Activated effector memory CD4-positive, alpha-beta T cell treated with anti-CD3 and anti-CD28 coated beads, Interleukin-2, amount 50 U/mL, for 16 hours (primary cell): ENCODE measurements around the gene SORCS2.

Source experiments
- DNase-seq: peaks from one replicate; pipeline ENCODE4 v3.0.0-alpha.2; 2020

Gene SORCS2

GRCh38 chr4:7631288-7632014 is 439.1 kb downstream of the SORCS2 start:
- no peak for DNase-seq

DNA sequence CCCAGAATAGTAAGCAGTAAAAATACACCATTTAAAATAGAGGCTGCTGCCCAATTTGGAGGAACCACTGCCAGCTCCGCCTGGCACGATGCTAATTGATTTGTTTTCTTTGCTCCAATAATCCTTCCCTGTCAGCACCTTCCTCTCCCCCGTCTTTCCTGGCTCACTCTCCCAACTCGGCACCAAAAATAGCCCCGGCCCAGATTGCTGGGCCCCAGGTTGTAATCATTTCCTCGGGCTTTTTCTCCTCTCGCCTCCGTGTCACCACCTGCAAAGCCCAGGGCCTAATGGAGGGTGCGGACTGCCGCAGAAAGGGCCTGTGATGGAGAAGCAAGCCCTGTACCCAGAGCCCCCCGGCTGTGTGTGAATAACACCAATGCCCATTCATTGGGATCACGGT is 440.0 kb downstream of the SORCS2 start:
- DNase-seq, result no peak

- no peak for DNase-seq
Measured at GRCh38 chr4:7632971-7633370, 440.6 kb downstream of the SORCS2 start.

DNA sequence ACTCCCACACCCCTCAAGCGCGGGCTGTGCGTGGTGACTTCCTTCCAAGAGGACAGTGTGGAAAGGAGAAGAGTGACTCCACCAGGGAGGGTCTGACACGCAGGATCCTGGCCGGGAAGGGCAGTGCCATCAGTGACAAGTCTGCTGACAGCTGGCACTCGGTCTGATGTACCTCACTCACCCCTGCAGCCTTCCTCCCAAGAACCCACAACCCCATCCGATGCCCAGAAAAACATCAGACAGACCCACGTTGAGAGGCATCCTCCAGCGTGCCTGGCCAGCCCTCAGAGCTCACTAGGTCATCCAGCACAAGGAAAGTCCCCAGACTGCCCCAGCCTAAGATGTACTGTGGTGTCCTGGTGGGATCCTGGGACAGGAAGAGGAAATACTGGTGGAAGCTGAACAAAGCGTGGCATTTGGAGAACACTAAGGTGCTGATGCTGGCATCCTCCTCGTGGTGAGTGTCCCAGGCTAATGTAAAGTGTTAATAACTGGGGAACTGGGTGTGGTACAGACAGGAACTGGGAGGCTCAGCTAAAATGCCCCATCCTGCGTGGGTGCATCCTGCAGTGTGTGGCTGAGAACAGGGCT is 442.4 kb downstream of the SORCS2 start:
- no peak for DNase-seq

DNA sequence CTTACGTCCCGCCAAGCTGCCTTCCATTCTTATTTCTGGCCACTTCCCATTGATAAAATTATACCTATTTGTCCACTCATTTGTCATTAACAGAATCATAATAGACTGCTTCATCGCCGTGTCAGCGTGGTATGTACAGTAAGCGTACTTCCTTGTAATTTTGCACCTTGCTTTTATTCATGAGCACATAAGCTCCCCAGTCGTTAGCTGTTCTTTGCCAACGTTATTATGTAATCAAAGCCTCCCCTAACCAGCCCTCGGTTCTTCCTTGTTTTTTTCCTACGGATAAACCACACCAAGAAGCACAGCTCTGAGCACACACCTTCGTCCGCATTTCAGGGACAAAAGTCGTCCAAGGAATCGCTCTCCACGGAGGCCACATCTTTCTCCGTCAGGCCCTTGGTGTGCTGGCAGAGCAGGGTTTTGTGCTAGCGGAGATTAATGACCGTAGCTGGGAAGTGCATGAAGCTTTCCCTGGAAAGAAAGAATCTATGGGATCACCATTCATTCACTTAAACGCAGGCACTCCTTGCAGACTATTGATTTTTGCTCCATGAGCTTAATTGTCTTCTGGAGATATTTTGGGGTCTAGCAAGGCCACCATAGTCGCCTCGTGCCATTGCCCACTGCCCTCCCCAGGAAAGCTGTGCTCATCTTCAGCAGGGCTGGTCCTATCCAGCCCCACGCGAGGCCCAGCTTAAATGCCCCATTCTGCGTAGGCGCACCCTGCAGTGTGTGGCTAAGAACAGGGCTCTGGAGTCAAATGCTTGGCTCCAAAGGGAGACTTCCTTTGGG is 443.3 kb downstream of the SORCS2 start:
- no peak for DNase-seq

DNA sequence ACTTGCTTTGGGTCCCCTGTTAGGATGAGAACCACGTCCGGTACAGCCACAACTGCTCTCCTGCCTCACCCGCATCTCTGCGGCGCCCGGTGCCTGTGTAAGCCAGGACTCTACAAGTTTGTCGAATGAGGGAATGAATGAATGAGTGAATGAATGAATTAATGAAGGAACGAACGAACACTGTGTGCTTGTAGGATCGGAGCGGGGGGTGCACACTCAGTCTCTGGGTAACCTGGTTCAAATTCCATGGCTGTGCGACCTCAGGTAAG is 443.8 kb downstream of the SORCS2 start:
- no peak for DNase-seq

GRCh38 chr4:7637139-7637538 is 444.8 kb downstream of the SORCS2 start:
- DNase-seq, result no peak

DNA sequence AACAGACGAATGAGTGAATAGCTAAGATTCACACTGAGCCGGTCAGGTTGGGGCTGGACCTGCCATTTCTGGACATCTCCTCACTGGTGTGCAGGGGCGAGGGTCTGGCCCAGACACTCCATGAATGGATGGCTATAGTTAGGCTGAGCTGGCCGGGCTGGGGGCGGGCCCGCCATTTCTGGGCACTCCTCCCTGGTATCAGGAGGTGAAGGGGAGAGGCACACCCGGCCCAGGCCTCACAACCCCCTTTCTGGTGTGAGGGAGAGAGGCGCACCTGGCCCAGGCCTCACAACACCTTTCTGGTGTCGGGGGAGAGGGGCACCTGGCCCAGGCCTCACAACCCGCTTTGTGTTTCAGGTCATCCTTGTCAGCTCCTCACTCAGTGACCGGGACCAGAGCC is 445.6 kb downstream of the SORCS2 start:
- DNase-seq, result no peak

DNA sequence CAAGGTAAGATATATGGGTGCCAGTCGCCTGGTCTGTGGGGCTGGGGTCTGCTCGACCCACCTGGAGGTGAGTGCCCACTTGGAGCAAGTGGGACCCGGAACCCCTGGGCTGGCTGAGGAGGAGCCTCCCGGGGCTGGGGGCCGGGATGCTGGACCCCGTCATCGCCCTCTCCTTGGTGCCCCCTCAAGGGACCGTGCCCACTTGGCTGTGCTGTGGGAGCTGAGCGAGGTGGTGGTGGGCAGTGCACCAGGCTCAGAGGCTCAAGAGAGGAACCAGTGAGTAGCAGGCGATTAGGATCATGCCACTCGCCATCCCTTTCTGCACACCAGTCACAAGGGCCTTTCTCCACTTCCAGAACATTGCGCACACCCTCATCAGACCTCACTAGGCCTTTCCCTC is 446.2 kb downstream of the SORCS2 start:
- no peak for DNase-seq

GRCh38 chr4:7638984-7639789 is 446.8 kb downstream of the SORCS2 start:
- no peak for DNase-seq

DNA sequence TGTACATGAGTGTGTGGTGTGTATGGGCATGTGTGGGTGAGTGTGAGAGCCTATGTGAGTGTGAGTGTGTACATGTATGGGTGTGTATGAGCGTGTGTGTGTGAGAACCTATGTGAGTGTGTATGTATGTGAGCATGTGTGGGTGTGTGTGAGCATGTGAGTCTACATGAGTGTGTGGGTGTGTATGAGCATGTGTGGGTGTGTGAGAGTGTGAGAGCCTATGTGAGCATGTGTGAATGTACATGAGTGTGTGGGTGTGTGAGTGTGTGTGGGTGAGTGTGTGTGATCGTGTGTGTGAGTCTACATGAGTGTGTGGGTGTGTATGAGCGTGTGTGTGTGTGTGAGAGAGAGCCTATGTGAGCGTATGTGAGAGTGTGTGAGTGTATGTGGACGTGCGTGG is 447.8 kb downstream of the SORCS2 start:
- DNase-seq, result no peak

GRCh38 chr4:7641712-7642111 is 449.4 kb downstream of the SORCS2 start:
- DNase-seq, result no peak

GRCh38 chr4:7642741-7643458 is 450.6 kb downstream of the SORCS2 start:
- no peak for DNase-seq

- no peak for DNase-seq
Measured at GRCh38 chr4:7645158-7645557, 452.8 kb downstream of the SORCS2 start.

- DNase-seq, result no peak
Measured at GRCh38 chr4:7645956-7646355, 453.6 kb downstream of the SORCS2 start.

DNA sequence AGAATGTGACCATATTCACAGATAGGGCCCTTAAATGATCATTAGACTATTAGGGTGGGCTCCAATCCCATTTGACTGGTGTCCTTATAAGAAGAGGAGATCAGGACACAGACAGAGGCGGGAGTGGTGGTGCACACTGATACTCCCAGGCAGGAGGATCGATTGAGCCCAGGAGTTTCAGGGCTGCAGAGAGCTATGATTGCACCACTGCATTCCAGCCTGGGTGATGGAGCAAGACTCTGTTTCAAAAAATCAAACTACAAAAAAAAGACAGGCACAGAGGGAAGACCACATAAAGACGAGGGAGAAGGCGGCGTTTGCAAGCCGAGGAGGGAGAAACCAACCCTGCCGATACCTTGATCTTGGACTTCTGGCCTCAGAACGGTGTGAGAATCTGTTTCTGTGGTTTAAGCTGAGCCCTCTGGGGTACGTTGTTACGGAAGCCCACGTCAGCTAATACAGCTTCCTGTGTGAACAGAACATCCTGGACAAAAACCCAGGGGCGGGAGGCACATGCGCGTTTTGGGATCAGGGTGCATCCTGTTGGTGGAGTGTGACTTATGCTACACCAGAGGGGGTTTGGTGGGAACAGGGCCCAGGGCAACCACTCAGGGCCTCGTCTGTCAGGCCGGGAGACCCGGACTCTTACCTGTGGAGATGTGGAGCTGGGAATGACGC is 454.2 kb downstream of the SORCS2 start:
- DNase-seq, result no peak

DNA sequence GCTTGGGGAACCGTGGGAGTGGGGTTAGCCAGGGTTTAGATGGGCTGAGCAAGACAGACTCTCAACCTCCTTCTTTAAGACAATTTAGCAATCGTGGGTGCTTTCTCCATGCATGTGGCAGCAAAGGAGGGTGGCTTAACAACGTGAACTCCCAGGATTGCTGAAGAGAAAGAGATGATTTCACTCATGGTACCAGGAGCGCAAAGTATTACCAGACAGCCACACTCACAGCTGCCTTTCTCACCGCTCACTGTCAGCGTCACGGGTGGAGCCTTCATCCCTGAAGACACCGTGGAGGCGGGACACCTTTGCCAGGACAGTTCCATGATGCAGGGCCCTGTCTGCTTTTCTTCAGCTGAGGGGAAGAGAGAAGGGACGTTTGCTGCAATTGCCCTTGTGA is 454.8 kb downstream of the SORCS2 start:
- DNase-seq, result no peak

- no peak for DNase-seq
Measured at GRCh38 chr4:7647600-7648543, 455.5 kb downstream of the SORCS2 start.

GRCh38 chr4:7648544-7649395 is 456.4 kb downstream of the SORCS2 start:
- no peak for DNase-seq

DNA sequence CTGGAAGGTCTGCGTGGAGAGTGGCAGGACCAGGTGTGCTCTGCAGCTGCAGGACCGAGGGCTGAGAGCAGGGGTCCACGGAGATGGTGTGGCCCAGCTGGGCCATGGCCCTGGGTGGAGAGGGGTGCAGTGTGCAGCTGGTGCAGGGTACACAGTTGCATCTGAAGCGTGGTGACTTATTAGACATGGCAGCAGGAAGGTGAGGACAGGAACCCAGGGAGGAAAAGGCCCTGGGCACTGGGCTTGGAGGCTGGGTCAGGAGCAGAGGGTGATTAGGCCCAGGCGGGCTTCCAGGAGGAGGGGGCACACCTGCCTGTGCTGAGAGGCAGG is 457.0 kb downstream of the SORCS2 start:
- DNase-seq, result no peak
